22Rv1 (cell line): ENCODE measurements around the gene ANGEL1.

Experiments used
- CTCF ChIP-seq: fragments of 450-650 bp; IDR thresholded peaks from 2 replicates; pipeline ENCODE4 v1.5.1; 2017; ENCODE audit warnings: mild to moderate bottlenecking
- ZFX ChIP-seq: fragments of 450-650 bp; IDR thresholded peaks from 2 replicates; pipeline ENCODE4 v1.6.1; 2017; ENCODE audit warnings: antibody characterized with exemption, borderline replicate concordance

GRCh38 chr14:76779221-76780057 is 33.2 kb downstream of the ANGEL1 start:
- TF ChIP-seq ZFX (no peak), CTCF (no peak)
